GM23338 (cell line): ENCODE data around the gene NUCKS1. TPM values are rescaled to one million over a fixed set of nuclear protein-coding genes. Genes with fewer than 3 reads are reported as not detected.
"Not testable (repeated sequence)": the region's sequence is repeated elsewhere in the genome, so short reads cannot be mapped to it uniquely, and the experiment has no call there.

Source experiments
- ATAC-seq: fragments of 200-7000 bp; cut with Tn5 transposase; 3 replicates; pipeline ENCODE4 v1.9.1; 2020
- DNase-seq: peaks from one replicate; pipeline ENCODE4 v3.0.0-alpha.2; 2015; ENCODE audit warnings: low spot score
- H2AFZ ChIP-seq: fragments of 200-600 bp; sonication (generic); 2 replicates; pipeline ENCODE4 v1.8.0; 2016; ENCODE audit warnings: antibody characterized with exemption, mild to moderate bottlenecking, moderate library complexity
- H3F3A ChIP-seq: fragments of 200-600 bp; sonication (generic); replicated peaks from 2 replicates; pipeline ENCODE4 v1.8.0; 2017; ENCODE audit warnings: antibody characterized with exemption, mixed run types, low read depth
- H3K27ac ChIP-seq: fragments of 200-600 bp; sonication (generic); 2 replicates; pipeline ENCODE4 v1.6.1; 2016; ENCODE audit warnings: low read depth
- H3K27me3 ChIP-seq: fragments of 200-600 bp; sonication (generic); 2 replicates; pipeline ENCODE4 v1.8.0; 2016; ENCODE audit warnings: mild to moderate bottlenecking, mixed run types, moderate library complexity; ENCODE audit not compliant: insufficient read depth
- H3K36me3 ChIP-seq: fragments of 200-600 bp; sonication (generic); 2 replicates; pipeline ENCODE4 v1.8.0; 2016; ENCODE audit warnings: mild to moderate bottlenecking; ENCODE audit not compliant: insufficient read depth
- H3K4me1 ChIP-seq: fragments of 200-600 bp; sonication (generic); 2 replicates; pipeline ENCODE4 v1.8.0; 2016; ENCODE audit warnings: mild to moderate bottlenecking, moderate library complexity; ENCODE audit not compliant: insufficient read depth
- H3K4me2 ChIP-seq: fragments of 200-600 bp; sonication (generic); 2 replicates; pipeline ENCODE4 v1.7.1; 2017; ENCODE audit warnings: mixed run types
- H3K4me3 ChIP-seq: fragments of 200-600 bp; sonication (generic); 2 replicates; pipeline ENCODE4 v1.6.1; 2016; ENCODE audit warnings: mixed run types
- H3K79me2 ChIP-seq: fragments of 200-600 bp; sonication (generic); replicated peaks from 2 replicates; pipeline ENCODE4 v1.8.0; 2017; ENCODE audit warnings: mild to moderate bottlenecking; ENCODE audit not compliant: insufficient read depth
- H3K9me2 ChIP-seq: fragments of 200-600 bp; sonication (generic); 2 replicates; pipeline ENCODE4 v1.8.0; 2017; ENCODE audit not compliant: insufficient read depth
- H4K20me1 ChIP-seq: fragments of 200-600 bp; sonication (generic); replicated peaks from 2 replicates; pipeline ENCODE4 v1.8.0; 2017; ENCODE audit warnings: mild to moderate bottlenecking; ENCODE audit not compliant: insufficient read depth
- H3K27ac Mint-ChIP-seq: 2 replicates; pipeline ENCODE4 v1.8.0; 2020; ENCODE audit warnings: inconsistent platforms, mild to moderate bottlenecking, moderate library complexity, mixed read lengths
- H3K27me3 Mint-ChIP-seq: 3 replicates; pipeline ENCODE4 v1.8.0; 2022; ENCODE audit warnings: low read depth, mild to moderate bottlenecking, moderate library complexity, mixed read lengths, inconsistent platforms; ENCODE audit not compliant: insufficient read depth, poor library complexity
- H3K36me3 Mint-ChIP-seq: 3 replicates; pipeline ENCODE4 v1.8.0; 2021; ENCODE audit warnings: low read depth, mild to moderate bottlenecking, inconsistent platforms, moderate library complexity, mixed read lengths
- H3K4me1 Mint-ChIP-seq: 3 replicates; pipeline ENCODE4 v1.8.0; 2020; ENCODE audit warnings: mild to moderate bottlenecking, inconsistent platforms, mixed read lengths
- H3K4me3 Mint-ChIP-seq: 3 replicates; pipeline ENCODE4 v1.8.0; 2021; ENCODE audit warnings: moderate library complexity, mild to moderate bottlenecking, inconsistent platforms, mixed read lengths
- H3K9me3 Mint-ChIP-seq: 3 replicates; pipeline ENCODE4 v1.8.0; 2020; ENCODE audit warnings: moderate library complexity, mild to moderate bottlenecking, inconsistent platforms, mixed read lengths
- CREB1 ChIP-seq: fragments of 250-450 bp; sonication (Bioruptor Pico); IDR thresholded peaks from 2 replicates; pipeline ENCODE4 v1.5.0; 2020; ENCODE audit warnings: low read depth, mild to moderate bottlenecking, moderate library complexity
- JUNB ChIP-seq: IDR thresholded peaks from one replicate; pipeline ENCODE4 v1.6.1; 2016; ENCODE audit warnings: antibody characterized with exemption; ENCODE audit not compliant: unreplicated experiment
- POLR2AphosphoS5 ChIP-seq: IDR thresholded peaks from 2 replicates; pipeline ENCODE4 v1.6.1; 2016; ENCODE audit warnings: antibody characterized with exemption, low read depth
- REST ChIP-seq: IDR thresholded peaks from one replicate; pipeline ENCODE4 v1.6.1; 2018; ENCODE audit warnings: antibody characterized with exemption; ENCODE audit not compliant: unreplicated experiment
- ZNF114 ChIP-seq: fragments of 250-450 bp; sonication (Bioruptor Pico); IDR thresholded peaks from 2 replicates; pipeline ENCODE4 v1.5.0; 2020; ENCODE audit warnings: mild to moderate bottlenecking, moderate library complexity
- ZNF331 ChIP-seq: fragments of 250-450 bp; sonication (Bioruptor Pico); IDR thresholded peaks from 2 replicates; pipeline ENCODE4 v1.5.0; 2020; ENCODE audit warnings: low read depth, mild to moderate bottlenecking, moderate library complexity
- polyA plus RNA-seq: library from polyadenylated mRNA; unstranded; fragments of >200 nt; fragmentation: Nextera tagmentation; extraction: Ambion mirVana; gene quantifications from 2 replicates; pipeline ENCODE4 v1.2.1, GENCODE V29; 2016
- total RNA-seq: library from RNA; depleted of rRNA; stranded (reverse); fragments of >200 nt; shearing (Covaris generic); gene quantifications from 2 replicates; pipeline ENCODE4 v1.2.3, GENCODE V29; 2014
- TF ChIP-seq, protein P1 (sequence below): fragments of 250-450 bp; sonication (Bioruptor Pico); IDR thresholded peaks from 2 replicates; pipeline ENCODE4 v1.5.0; 2020; ENCODE audit warnings: mild to moderate bottlenecking, moderate library complexity

Gene NUCKS1
- total and polyA plus RNA-seq, 2 experiments from 2014 or later = 255 to 307 TPM

DNA sequence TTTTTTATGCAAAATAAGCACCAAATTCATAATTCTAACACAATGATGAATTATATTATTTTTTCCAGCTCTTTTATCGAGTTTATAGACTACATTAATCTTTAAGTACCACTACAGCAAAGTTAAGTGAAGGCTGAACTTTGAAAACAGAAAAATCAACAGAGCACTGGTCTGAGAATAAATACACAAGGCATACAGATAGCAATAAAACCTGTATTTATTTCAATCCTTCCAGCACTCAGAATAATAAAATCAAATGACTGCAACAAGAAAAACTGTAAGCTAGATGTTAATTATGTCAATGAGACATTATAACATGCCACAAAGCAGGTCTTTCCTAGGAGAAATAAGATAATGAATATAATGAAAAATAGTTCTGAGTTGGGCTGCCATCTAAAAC is 24.5 kb downstream of the NUCKS1 start:
- Mint-ChIP-seq H3K9me3 (no peaks in the 10 kb centered on the region), H3K4me3 (no peak overlapping the region), H3K36me3 (peaks cover 84% of the 10 kb centered on the region), H3K4me1 (no peaks in the 10 kb centered on the region), H3K27ac (no peak overlapping the region), H3K27me3 (peaks cover 2% of the 10 kb centered on the region)
- H3K27me3 ChIP-seq = no peaks in the 10 kb centered on the region
- H3K36me3 ChIP-seq = peaks cover 49% of the 10 kb centered on the region
- H3K79me2 ChIP-seq = peaks cover 66% of the 10 kb centered on the region
- H3K4me1 ChIP-seq = no peaks in the 10 kb centered on the region
- ATAC-seq = no peak
- H3K4me3 ChIP-seq = no peak overlapping the region
- no peak overlapping the region for H3K4me2 ChIP-seq
- H3K9me2 ChIP-seq = no peaks in the 10 kb centered on the region
- H3F3A ChIP-seq = peaks cover 6% of the 10 kb centered on the region; the same call in 1 of the 2 replicates
- no peak for DNase-seq
- H4K20me1 ChIP-seq = peaks cover 45% of the 10 kb centered on the region
- no peak for TF ChIP-seq ZNF114
- TF ChIP-seq JUNB = no peak
- TF ChIP-seq, protein P1, sequence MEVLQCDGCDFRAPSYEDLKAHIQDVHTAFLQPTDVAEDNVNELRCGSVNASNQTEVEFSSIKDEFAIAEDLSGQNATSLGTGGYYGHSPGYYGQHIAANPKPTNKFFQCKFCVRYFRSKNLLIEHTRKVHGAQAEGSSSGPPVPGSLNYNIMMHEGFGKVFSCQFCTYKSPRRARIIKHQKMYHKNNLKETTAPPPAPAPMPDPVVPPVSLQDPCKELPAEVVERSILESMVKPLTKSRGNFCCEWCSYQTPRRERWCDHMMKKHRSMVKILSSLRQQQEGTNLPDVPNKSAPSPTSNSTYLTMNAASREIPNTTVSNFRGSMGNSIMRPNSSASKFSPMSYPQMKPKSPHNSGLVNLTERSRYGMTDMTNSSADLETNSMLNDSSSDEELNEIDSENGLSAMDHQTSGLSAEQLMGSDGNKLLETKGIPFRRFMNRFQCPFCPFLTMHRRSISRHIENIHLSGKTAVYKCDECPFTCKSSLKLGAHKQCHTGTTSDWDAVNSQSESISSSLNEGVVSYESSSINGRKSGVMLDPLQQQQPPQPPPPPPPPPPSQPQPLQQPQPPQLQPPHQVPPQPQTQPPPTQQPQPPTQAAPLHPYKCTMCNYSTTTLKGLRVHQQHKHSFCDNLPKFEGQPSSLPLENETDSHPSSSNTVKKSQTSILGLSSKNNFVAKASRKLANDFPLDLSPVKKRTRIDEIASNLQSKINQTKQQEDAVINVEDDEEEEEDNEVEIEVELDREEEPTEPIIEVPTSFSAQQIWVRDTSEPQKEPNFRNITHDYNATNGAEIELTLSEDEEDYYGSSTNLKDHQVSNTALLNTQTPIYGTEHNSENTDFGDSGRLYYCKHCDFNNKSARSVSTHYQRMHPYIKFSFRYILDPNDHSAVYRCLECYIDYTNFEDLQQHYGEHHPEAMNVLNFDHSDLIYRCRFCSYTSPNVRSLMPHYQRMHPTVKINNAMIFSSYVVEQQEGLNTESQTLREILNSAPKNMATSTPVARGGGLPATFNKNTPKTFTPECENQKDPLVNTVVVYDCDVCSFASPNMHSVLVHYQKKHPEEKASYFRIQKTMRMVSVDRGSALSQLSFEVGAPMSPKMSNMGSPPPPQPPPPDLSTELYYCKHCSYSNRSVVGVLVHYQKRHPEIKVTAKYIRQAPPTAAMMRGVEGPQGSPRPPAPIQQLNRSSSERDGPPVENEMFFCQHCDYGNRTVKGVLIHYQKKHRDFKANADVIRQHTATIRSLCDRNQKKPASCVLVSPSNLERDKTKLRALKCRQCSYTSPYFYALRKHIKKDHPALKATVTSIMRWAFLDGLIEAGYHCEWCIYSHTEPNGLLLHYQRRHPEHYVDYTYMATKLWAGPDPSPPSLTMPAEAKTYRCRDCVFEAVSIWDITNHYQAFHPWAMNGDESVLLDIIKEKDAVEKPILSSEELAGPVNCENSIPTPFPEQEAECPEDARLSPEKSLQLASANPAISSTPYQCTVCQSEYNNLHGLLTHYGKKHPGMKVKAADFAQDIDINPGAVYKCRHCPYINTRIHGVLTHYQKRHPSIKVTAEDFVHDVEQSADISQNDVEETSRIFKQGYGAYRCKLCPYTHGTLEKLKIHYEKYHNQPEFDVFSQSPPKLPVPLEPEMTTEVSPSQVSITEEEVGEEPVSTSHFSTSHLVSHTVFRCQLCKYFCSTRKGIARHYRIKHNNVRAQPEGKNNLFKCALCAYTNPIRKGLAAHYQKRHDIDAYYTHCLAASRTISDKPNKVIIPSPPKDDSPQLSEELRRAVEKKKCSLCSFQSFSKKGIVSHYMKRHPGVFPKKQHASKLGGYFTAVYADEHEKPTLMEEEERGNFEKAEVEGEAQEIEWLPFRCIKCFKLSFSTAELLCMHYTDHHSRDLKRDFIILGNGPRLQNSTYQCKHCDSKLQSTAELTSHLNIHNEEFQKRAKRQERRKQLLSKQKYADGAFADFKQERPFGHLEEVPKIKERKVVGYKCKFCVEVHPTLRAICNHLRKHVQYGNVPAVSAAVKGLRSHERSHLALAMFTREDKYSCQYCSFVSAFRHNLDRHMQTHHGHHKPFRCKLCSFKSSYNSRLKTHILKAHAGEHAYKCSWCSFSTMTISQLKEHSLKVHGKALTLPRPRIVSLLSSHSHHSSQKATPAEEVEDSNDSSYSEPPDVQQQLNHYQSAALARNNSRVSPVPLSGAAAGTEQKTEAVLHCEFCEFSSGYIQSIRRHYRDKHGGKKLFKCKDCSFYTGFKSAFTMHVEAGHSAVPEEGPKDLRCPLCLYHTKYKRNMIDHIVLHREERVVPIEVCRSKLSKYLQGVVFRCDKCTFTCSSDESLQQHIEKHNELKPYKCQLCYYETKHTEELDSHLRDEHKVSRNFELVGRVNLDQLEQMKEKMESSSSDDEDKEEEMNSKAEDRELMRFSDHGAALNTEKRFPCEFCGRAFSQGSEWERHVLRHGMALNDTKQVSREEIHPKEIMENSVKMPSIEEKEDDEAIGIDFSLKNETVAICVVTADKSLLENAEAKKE (CRISPR knock-in tag) = no peak
- TF ChIP-seq CREB1 (CRISPR knock-in tag) = no peak
- TF ChIP-seq POLR2AphosphoS5 = no peak
- TF ChIP-seq ZNF331 (CRISPR knock-in tag) = no peak
- TF ChIP-seq REST = no peak
- no peak overlapping the region for H3K27ac ChIP-seq
- H2AFZ ChIP-seq = no peak overlapping the region

- H3K36me3 ChIP-seq = peaks cover 64% of the 10 kb centered on the region
- not testable (repeated sequence) for ATAC-seq, H3K27ac Mint-ChIP-seq, DNase-seq, H3K27ac ChIP-seq, H3K27me3 ChIP-seq, H3K4me3 ChIP-seq, H3K9me2 ChIP-seq, H3K4me3 Mint-ChIP-seq, H3K27me3 Mint-ChIP-seq, H3K9me3 Mint-ChIP-seq, H3K4me2 ChIP-seq, H2AFZ ChIP-seq
- H3K4me1 ChIP-seq = peaks cover 14% of the 10 kb centered on the region
- peaks cover 18% of the 10 kb centered on the region; the same call in 1 of the 2 replicates for H3K79me2 ChIP-seq
- peaks cover 90% of the 10 kb centered on the region for H3K36me3 Mint-ChIP-seq
- peaks cover 12% of the 10 kb centered on the region for H4K20me1 ChIP-seq
- peaks cover 11% of the 10 kb centered on the region for H3K4me1 Mint-ChIP-seq
- H3F3A ChIP-seq = peaks cover 18% of the 10 kb centered on the region; the same call in 1 of the 2 replicates
These were observed 29.2 kb downstream of the NUCKS1 start for GRCh38 chr1:205720740-205721139.
